RWPE2 (cell line): Measurements from ENCODE around the gene EIF4H.

ENCODE experiments used
- ATAC-seq: fragments of 200-7000 bp; cut with Tn5 transposase; 3 replicates; pipeline ENCODE4 v1.9.1; 2021; ENCODE audit warnings: low read depth
- DNase-seq: peaks from one replicate; pipeline ENCODE4 v3.0.0-alpha.2; 2020; ENCODE audit warnings: low spot score
- H3K27ac ChIP-seq: fragments of 450-650 bp; 2 replicates; pipeline ENCODE4 v1.5.1; 2017; ENCODE audit warnings: mild to moderate bottlenecking; ENCODE audit not compliant: poor library complexity, severe bottlenecking
- H3K27me3 ChIP-seq: fragments of 250-450 bp; sonication (Bioruptor Pico); 2 replicates; pipeline ENCODE4 v1.5.1; 2021; ENCODE audit warnings: mild to moderate bottlenecking, moderate library complexity; ENCODE audit not compliant: insufficient read depth, poor library complexity, severe bottlenecking
- H3K36me3 ChIP-seq: fragments of 250-450 bp; sonication (Bioruptor Pico); 2 replicates; pipeline ENCODE4 v1.5.1; 2020; ENCODE audit warnings: low read depth, mild to moderate bottlenecking, moderate library complexity
- H3K4me1 ChIP-seq: fragments of 250-450 bp; sonication (Bioruptor Pico); 2 replicates; pipeline ENCODE4 v1.5.1; 2021; ENCODE audit warnings: mild to moderate bottlenecking, moderate library complexity; ENCODE audit not compliant: insufficient read depth, poor library complexity, severe bottlenecking
- H3K4me3 ChIP-seq: fragments of 250-450 bp; sonication (Bioruptor Pico); 2 replicates; pipeline ENCODE4 v1.5.1; 2021; ENCODE audit warnings: mild to moderate bottlenecking, moderate library complexity; ENCODE audit not compliant: severe bottlenecking
- H3K9me3 ChIP-seq: fragments of 250-450 bp; sonication (Bioruptor Pico); 2 replicates; pipeline ENCODE4 v1.5.1; 2021; ENCODE audit warnings: mild to moderate bottlenecking, moderate library complexity; ENCODE audit not compliant: severe bottlenecking
- TF ChIP-seq, protein P1 (sequence below): fragments of 450-650 bp; IDR thresholded peaks from one replicate; pipeline ENCODE4 v1.5.1; 2017; ENCODE audit warnings: mild to moderate bottlenecking, moderate library complexity; ENCODE audit not compliant: poor library complexity, severe bottlenecking

The EIF4H gene

GRCh38 chr7:74220229-74220628, 46.1 kb downstream of the EIF4H start:
- ATAC-seq: no peak
- no peaks in the 10 kb centered on the region for H3K4me1 ChIP-seq

GRCh38 chr7:74221713-74222112, 47.6 kb downstream of the EIF4H start:
- Histone ChIP-seq H3K36me3 (peaks cover 6% of the 10 kb centered on the region; the same call in 1 of the 2 replicates), H3K4me3 (no peak overlapping the region), H3K27ac (no peak overlapping the region), H3K4me1 (no peaks in the 10 kb centered on the region), H3K9me3 (no peaks in the 10 kb centered on the region), H3K27me3 (no peaks in the 10 kb centered on the region)
- TF ChIP-seq, protein P1, sequence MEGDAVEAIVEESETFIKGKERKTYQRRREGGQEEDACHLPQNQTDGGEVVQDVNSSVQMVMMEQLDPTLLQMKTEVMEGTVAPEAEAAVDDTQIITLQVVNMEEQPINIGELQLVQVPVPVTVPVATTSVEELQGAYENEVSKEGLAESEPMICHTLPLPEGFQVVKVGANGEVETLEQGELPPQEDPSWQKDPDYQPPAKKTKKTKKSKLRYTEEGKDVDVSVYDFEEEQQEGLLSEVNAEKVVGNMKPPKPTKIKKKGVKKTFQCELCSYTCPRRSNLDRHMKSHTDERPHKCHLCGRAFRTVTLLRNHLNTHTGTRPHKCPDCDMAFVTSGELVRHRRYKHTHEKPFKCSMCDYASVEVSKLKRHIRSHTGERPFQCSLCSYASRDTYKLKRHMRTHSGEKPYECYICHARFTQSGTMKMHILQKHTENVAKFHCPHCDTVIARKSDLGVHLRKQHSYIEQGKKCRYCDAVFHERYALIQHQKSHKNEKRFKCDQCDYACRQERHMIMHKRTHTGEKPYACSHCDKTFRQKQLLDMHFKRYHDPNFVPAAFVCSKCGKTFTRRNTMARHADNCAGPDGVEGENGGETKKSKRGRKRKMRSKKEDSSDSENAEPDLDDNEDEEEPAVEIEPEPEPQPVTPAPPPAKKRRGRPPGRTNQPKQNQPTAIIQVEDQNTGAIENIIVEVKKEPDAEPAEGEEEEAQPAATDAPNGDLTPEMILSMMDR: no peak
- DNase-seq (no peak), ATAC-seq (no peak)

More at GRCh38 chr7:74220229-74220628, 46.1 kb downstream of the EIF4H start:
- Histone ChIP-seq H3K36me3 (no peaks in the 10 kb centered on the region), H3K4me3 (no peak overlapping the region), H3K27me3 (no peaks in the 10 kb centered on the region), H3K9me3 (no peaks in the 10 kb centered on the region), H3K27ac (no peak overlapping the region)
- TF ChIP-seq, protein P1: no peak
- no peak for DNase-seq

DNA sequence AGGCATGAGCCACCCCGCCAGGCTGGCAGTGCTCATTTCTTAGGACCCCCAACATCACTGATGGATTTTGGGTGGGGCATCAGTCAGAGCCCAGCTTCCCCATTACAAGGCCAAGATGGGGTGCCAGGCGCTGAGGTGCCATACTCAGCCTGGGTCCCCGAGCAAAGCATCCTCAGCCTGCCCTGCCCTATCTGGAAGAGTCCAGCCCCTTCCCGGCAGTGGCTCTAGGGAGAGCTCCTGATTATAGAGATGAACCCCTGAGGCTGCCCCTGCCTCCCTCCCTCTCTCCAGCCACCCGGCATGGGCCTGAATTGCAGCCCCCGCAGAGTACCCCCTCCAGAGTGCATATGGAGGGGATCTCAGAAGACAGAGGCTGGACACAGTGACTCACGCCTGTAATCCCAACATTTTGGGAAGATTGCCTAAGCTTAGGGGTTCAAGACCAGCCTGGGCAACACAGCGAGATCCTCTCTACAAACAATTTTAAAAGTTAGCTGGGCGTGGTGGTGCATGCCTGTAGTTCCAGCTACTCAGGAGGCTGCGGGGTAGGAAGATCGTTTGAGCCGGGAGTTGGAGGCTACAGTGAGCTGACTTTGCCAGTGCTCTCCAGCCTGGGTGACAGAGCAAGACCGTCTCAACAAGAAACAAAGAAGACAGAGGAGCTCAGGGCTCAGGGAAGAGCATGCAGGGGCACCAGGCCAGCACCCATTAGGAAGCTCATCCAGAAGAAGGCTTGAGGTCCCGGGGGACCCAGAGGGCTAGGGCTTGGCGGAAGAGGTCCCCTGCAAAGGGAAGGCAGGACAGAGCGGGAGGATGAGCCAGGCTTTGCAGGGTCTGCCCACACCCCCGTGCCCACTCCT, 48.9 kb downstream of the EIF4H start:
- Histone ChIP-seq H3K4me1 (no peaks in the 10 kb centered on the region), H3K9me3 (no peaks in the 10 kb centered on the region), H3K36me3 (peaks cover 6% of the 10 kb centered on the region; the same call in 1 of the 2 replicates), H3K4me3 (no peak overlapping the region), H3K27me3 (no peaks in the 10 kb centered on the region), H3K27ac (no peak overlapping the region)
- ATAC-seq: no peak
- TF ChIP-seq, protein P1: no peak
- DNase-seq: no peak

- Histone ChIP-seq H3K27ac (no peak overlapping the region), H3K27me3 (no peaks in the 10 kb centered on the region), H3K36me3 (peaks cover 6% of the 10 kb centered on the region; the same call in 1 of the 2 replicates), H3K4me3 (no peak overlapping the region), H3K9me3 (no peaks in the 10 kb centered on the region), H3K4me1 (no peaks in the 10 kb centered on the region)
- ATAC-seq: no peak; the same call in 2 of the 3 replicates
- TF ChIP-seq, protein P1: no peak
- no peak for DNase-seq
Observed at GRCh38 chr7:74223711-74224510, 49.8 kb downstream of the EIF4H start.
